Loucy (cell line): Measurements from ENCODE around the gene LRIT3.

Experiments
- CTCF ChIP-seq: fragments of 200-600 bp; sonication (generic); conservative IDR thresholded peaks from 2 replicates; pipeline ENCODE4 v1.5.1; 2014; ENCODE audit warnings: mild to moderate bottlenecking, antibody characterized with exemption, low read length
- EZH2phosphoT487 ChIP-seq: fragments of 200-600 bp; IDR thresholded peaks from 2 replicates; pipeline ENCODE4 v1.6.1; 2018; ENCODE audit warnings: antibody characterized with exemption, mild to moderate bottlenecking, moderate library complexity, borderline replicate concordance

- TF ChIP-seq CTCF (no peak), EZH2phosphoT487 (no peak)
These were observed 46.7 kb upstream of the LRIT3 start for GRCh38 chr4:109801099-109801789.
